ENCODE measurements around the gene FANK1.
A peak's percentile ranks its signal among the peaks of the same experiment; 100 is the strongest.
"Not testable (repeated sequence)": the region's sequence is repeated elsewhere in the genome, so short reads cannot be mapped to it uniquely, and the experiment has no call there.

The FANK1 gene

DNA sequence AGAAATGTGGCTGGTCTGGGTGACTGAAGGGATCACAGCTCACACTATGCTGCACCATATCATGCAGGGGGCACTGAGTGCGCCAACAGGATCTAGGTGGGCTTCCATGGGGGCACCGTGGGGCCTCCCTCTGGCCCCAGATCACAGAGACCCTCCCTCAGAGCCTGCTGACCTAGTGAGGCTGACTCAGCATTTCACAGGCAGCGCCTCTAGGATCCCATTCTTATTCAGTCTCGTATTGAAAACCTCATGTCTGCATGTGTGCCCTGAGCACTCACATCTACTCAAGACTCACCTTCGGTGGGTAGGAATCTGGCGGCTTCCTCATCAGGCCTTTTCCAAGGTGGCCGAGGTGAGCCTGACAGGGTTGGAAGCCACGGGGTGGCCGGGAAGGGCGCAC is 141.6 kb downstream of the FANK1 start:
- DNase-seq: no peak

- DNase-seq: no peak
These were observed 144.8 kb downstream of the FANK1 start for GRCh38 chr10:126041117-126041516.

GRCh38 chr10:126041804-126042231 is 145.5 kb downstream of the FANK1 start:
- peak; percentile 71 for DNase-seq

- no peak for DNase-seq
These were observed 146.0 kb downstream of the FANK1 start for GRCh38 chr10:126042354-126042753.

GRCh38 chr10:126042906-126043305 is 146.5 kb downstream of the FANK1 start:
- no peak for DNase-seq

- no peak for DNase-seq
These were observed 147.0 kb downstream of the FANK1 start for GRCh38 chr10:126043389-126043788.

DNA sequence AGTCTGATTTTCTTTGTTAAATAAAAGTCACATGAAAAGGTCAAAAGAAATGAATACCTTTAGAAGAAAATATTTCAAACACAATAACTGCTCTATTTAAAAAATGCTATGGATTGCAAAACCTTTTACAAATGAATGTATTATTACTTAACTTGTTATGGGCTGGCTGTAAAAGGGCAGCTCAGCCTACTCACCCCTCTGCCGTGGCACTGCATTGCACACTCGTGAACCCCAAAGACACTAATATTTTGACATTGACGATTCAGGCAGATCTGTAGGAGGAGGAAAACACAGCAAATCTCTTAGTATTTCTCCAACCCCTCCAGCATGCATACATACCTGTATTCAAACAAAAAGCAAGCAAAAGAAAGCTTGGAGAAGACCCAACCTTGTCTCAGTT is 149.5 kb downstream of the FANK1 start:
- no peak for DNase-seq

- no peak for DNase-seq
These were observed 150.5 kb downstream of the FANK1 start for GRCh38 chr10:126046831-126047230.

DNA sequence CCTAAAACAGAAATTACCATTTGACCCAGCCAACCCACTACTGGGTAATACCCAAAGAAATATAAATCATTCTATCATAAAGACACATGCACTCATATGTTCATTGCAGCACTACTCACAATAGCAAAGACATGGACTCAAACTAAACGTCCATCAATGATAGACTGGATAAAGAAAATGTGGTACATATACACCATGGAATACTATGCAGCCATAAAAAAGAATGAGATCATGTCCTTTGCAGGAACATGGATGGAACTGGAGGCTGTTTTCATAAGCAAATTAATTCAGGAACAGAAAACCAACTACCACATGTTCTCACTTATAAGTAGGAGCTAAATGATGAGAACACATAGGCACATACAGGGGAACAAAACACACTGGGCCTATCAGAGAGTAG is 151.4 kb downstream of the FANK1 start:
- not testable (repeated sequence) for DNase-seq

DNA sequence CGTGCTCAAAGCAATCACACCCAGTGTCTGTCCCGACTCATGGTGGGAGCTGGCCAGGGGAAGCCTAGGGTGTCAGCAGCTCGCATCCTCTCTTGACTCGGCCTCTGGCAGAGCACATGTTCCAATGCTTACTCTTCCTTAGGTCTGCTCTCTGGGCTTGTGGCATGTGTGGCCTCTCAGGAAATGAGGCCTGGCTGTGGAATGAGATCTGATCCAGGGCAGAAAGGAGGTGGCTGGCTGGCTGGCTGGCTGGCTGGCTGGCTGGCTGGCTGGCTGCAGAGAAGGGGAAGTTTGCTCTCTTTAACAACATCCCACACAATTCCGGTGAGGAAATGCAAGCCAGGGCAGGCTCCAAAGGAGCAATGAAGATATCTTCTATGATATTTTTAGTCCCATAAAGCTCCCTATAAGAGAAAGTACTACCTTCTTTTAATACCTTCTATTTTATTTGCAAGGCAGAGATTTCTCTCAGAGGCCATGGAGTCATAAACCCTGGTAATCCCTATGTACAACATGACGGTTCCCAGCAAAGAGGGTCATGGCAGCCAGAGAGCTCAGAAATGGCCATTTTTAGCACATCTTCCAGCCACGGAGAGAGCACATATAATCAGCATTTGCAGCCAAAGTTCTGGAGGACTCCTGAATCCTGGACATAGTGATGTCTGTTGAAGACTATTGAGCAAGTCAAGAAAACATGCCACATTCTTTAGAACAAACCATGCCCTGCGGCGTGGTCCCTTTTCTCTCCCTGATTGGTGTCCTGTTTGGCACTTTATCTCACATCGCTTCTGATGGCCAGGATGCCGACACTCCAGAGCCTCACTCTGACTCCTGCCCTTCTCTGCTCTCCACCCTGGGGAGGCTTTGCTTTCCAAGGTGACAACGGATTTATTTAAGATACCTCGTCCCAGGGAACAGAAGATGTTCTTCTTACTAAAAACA is 153.7 kb downstream of the FANK1 start:
- DNase-seq: no peak

- no peak for DNase-seq
These were observed 155.8 kb downstream of the FANK1 start for GRCh38 chr10:126052171-126052570.

DNA sequence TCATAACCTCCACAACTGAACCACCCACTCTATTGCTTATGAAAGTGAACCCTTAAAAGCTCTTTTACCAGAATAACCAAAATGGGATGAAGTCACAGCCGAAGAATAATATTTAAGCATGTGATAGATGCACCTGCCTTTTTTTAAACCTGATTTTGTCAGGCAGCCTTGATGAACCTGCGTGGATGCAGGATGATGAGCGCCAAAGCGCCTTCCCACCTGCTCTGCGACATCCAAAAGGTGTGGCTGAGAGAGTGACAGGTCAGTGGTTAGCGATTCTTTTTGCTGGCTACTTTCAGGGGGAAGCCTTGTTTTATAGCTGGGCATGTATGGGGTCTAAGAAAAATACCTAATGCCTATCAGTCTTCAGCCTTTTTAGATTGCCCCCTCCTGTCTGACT is 157.8 kb downstream of the FANK1 start:
- DNase-seq: no peak

- DNase-seq: no peak
These were observed 161.1 kb downstream of the FANK1 start for GRCh38 chr10:126057494-126057893.

DNA sequence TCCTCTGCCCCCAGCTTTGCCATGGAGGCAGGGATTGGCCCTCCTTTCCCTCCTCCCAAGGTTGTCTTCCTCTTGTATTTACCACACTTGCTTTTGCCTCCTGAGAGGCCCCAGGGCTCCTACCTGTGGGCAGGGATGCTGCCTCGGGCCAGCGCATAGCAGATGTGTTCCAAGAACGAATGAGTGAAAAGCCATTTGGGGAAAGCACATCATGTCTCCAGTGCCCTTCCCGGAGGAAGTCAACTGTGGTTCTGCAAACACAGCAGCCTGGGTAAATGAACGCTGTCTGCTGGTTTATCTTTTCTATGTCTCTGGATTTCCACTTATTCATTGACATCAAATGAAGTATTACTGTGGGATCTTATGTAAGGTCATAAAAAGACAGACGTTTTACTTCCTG is 161.7 kb downstream of the FANK1 start:
- no peak for DNase-seq

- no peak for DNase-seq
These were observed 162.1 kb downstream of the FANK1 start for GRCh38 chr10:126058507-126058906.

Data from activated CD4-positive, CD25-positive, alpha-beta regulatory T cell treated with anti-CD3 and anti-CD28 coated beads, Interleukin-2, amount 50 U/mL, for 72 hours (primary cell).